Measurements from ENCODE around the gene CACNA1S. TPM values are rescaled to one million over a fixed set of nuclear protein-coding genes. Genes with fewer than 3 reads are reported as not detected.

CACNA1S gene
- total RNA-seq, 1 donor from 2014 or later = 0.08 TPM

DNA sequence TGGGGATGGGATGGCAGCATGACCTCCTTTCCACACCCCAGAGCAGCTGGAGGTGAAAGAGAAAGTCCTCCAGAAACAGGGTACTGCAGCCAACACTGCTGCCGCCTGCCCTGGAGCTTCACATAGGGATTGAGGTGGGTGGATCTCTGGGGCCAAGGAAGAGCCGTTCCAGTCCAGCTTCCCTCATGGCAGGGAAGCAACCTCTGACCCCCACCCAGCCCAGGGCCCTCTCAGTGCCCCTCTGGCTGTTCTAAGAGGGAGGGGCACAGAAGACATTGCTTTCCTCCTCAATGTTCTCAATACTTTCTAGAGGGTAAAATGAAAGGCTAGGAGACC is 94.4 kb downstream of the CACNA1S start:
- H3K36me3 Mint-ChIP-seq (ENCODE audit: low read depth, unreplicated experiment) = peaks cover 3% of the 10 kb centered on the region
- no peak overlapping the region for H3K4me3 Mint-ChIP-seq (ENCODE audit: unreplicated experiment)
- DNase-seq (ENCODE audit: low spot score) = no peak
- peaks cover 44% of the 10 kb centered on the region for H3K4me1 Mint-ChIP-seq (ENCODE audit: unreplicated experiment)
- no peak overlapping the region for H3K27ac Mint-ChIP-seq (ENCODE audit: unreplicated experiment)
- H3K9me3 Mint-ChIP-seq (ENCODE audit: unreplicated experiment) = no peaks in the 10 kb centered on the region
- H3K27me3 Mint-ChIP-seq (ENCODE audit: unreplicated experiment) = peaks cover 15% of the 10 kb centered on the region
- TF ChIP-seq, protein P1, sequence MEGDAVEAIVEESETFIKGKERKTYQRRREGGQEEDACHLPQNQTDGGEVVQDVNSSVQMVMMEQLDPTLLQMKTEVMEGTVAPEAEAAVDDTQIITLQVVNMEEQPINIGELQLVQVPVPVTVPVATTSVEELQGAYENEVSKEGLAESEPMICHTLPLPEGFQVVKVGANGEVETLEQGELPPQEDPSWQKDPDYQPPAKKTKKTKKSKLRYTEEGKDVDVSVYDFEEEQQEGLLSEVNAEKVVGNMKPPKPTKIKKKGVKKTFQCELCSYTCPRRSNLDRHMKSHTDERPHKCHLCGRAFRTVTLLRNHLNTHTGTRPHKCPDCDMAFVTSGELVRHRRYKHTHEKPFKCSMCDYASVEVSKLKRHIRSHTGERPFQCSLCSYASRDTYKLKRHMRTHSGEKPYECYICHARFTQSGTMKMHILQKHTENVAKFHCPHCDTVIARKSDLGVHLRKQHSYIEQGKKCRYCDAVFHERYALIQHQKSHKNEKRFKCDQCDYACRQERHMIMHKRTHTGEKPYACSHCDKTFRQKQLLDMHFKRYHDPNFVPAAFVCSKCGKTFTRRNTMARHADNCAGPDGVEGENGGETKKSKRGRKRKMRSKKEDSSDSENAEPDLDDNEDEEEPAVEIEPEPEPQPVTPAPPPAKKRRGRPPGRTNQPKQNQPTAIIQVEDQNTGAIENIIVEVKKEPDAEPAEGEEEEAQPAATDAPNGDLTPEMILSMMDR (IDR thresholded peaks at IDR 0.05; ENCODE audit: unreplicated experiment) = no peak

DNA sequence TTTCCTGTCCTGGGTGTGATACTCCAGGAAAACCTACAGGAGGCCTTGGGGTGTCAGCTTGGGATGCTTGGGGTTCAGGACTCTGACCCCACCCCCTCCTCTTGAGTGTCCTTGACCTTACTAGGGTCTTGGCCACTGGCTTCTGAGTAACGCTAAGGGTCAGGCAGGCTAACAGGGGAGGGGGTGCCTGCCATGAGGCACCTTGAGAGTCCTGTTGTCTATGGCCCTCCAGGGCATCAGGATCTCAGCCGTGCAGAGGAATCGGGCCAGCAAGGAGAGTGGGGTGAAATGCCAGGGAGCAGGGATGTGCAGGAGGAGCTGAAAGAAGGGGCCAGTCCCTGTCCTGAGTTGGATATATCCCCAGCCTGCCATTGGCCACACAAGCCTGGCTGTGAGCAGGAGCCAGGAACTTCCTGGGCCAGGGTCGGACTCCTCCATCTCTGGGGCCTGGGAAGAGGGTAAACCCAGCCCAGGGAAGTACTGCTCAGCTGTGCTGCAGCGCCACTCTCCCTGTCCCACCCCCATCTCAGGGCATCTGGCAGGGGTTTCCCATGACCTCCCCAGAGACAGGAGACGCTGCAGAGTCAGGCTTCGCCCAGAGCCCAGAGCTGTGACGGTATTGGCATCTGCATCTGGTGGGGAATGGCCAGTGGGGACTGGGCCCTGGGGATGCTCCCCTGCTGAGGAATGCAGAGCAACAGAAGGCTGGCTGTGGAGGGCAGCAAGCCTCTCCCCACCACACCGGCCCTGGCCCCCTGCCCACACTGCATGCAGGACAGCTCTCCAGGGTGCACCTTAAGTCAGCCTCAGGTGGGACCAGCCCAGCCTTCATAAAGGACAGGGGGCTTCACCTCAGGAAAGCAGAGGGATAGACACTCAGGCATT is 95.0 kb downstream of the CACNA1S start:
- no peak for DNase-seq (ENCODE audit: low spot score)
- Mint-ChIP-seq H3K9me3 (ENCODE audit: unreplicated experiment) (no peaks in the 10 kb centered on the region), H3K36me3 (ENCODE audit: low read depth, unreplicated experiment) (peaks cover 3% of the 10 kb centered on the region), H3K27me3 (ENCODE audit: unreplicated experiment) (peaks cover 10% of the 10 kb centered on the region), H3K4me3 (ENCODE audit: unreplicated experiment) (no peak overlapping the region), H3K27ac (ENCODE audit: unreplicated experiment) (no peak overlapping the region), H3K4me1 (ENCODE audit: unreplicated experiment) (peaks cover 38% of the 10 kb centered on the region)
- TF ChIP-seq, protein P1 (IDR thresholded peaks at IDR 0.05; ENCODE audit: unreplicated experiment) = no peak

DNA sequence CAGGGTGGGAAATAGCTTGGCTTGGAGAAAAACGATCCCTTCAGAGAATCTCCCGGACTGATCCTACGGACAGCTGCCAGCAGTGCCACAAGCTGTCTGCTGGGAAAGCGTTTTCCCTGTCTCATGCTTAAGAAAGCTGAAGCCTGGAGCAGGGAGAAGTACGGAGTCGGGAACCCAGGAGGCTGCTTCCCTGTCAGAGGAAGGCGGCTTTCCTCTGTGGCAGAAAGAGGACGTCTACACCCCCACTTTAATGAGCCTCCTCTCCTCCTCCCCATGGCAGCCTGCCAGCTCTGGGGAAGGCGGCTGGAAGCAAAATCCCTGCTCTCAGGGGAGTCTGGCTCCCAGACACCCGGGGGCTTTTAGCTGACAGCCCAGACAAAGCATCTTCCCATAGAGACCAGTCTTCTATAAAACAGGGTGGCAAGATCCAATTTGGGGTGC is 96.0 kb downstream of the CACNA1S start:
- Mint-ChIP-seq H3K4me1 (ENCODE audit: unreplicated experiment) (peaks cover 31% of the 10 kb centered on the region), H3K27ac (ENCODE audit: unreplicated experiment) (no peak overlapping the region), H3K9me3 (ENCODE audit: unreplicated experiment) (no peaks in the 10 kb centered on the region), H3K4me3 (ENCODE audit: unreplicated experiment) (no peak overlapping the region), H3K36me3 (ENCODE audit: low read depth, unreplicated experiment) (peaks cover 3% of the 10 kb centered on the region), H3K27me3 (ENCODE audit: unreplicated experiment) (peaks cover 10% of the 10 kb centered on the region)
- TF ChIP-seq, protein P1 (IDR thresholded peaks at IDR 0.05; ENCODE audit: unreplicated experiment) = no peak
- no peak for DNase-seq (ENCODE audit: low spot score)

DNA sequence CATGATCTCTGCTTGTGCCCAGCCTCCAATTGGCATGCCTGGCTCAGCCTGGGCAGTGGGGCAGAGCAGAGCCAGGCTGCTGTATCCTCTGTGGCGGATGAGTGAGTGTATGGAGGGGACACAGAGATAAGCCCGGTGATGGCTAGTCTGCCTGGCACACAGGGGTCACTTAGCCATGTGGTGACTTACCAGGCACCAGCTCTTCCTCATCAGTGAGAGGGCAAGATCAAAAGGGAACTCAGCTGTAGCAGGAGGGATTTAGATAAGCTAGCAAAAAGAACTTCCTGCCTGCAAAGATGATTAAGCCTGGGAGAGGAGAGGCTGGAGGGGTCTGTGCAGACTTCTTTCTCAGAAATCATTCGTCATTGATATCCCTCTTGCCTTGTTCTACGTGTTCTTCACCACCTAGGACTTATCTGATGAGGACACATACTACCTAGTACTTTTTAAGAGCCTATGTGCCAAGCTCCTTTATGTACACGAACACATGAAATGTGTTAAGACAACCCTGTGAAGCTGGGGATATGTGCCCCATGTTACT is 96.6 kb downstream of the CACNA1S start:
- no peaks in the 10 kb centered on the region for H3K9me3 Mint-ChIP-seq (ENCODE audit: unreplicated experiment)
- TF ChIP-seq, protein P1 (IDR thresholded peaks at IDR 0.05; ENCODE audit: unreplicated experiment) = no peak
- H3K4me3 Mint-ChIP-seq (ENCODE audit: unreplicated experiment) = no peak overlapping the region
- peaks cover 27% of the 10 kb centered on the region for H3K4me1 Mint-ChIP-seq (ENCODE audit: unreplicated experiment)
- H3K27me3 Mint-ChIP-seq (ENCODE audit: unreplicated experiment) = peaks cover 10% of the 10 kb centered on the region
- no peak overlapping the region for H3K27ac Mint-ChIP-seq (ENCODE audit: unreplicated experiment)
- no peak for DNase-seq (ENCODE audit: low spot score)
- peaks cover 1% of the 10 kb centered on the region for H3K36me3 Mint-ChIP-seq (ENCODE audit: low read depth, unreplicated experiment)

DNA sequence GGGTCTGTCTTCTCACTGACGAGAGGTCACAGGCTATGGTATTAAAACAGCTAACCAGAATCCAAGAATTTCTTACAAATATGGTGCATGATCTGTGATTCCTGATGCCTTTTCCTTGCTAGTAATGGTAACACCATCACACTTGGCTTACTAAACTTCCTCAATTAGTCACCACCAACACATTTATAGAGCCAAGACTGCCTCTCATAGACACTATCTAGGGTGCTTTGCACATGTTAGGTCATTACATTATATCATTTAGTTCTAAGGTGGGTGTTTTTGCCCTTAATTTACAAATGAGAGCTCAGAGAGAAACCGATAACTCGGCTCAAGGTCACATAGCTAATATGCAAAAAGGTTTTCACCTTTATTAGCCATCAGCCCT is 97.4 kb downstream of the CACNA1S start:
- H3K9me3 Mint-ChIP-seq (ENCODE audit: unreplicated experiment) = no peaks in the 10 kb centered on the region
- no peaks in the 10 kb centered on the region for H3K36me3 Mint-ChIP-seq (ENCODE audit: low read depth, unreplicated experiment)
- TF ChIP-seq, protein P1 (IDR thresholded peaks at IDR 0.05; ENCODE audit: unreplicated experiment) = no peak
- no peak overlapping the region for H3K4me3 Mint-ChIP-seq (ENCODE audit: unreplicated experiment)
- no peak overlapping the region for H3K27ac Mint-ChIP-seq (ENCODE audit: unreplicated experiment)
- DNase-seq (ENCODE audit: low spot score) = no peak
- H3K27me3 Mint-ChIP-seq (ENCODE audit: unreplicated experiment) = peaks cover 6% of the 10 kb centered on the region
- H3K4me1 Mint-ChIP-seq (ENCODE audit: unreplicated experiment) = peaks cover 25% of the 10 kb centered on the region
